HG03175 (cell line): ENCODE data around the gene NPDC1.

Source experiments
- ATAC-seq: cut with Tn5 transposase; IDR thresholded peaks from one replicate; pipeline ENCODE4 v1.9.1; 2021; ENCODE audit warnings: mild to moderate bottlenecking, moderate library complexity; ENCODE audit not compliant: unreplicated experiment

The NPDC1 gene, protein sequence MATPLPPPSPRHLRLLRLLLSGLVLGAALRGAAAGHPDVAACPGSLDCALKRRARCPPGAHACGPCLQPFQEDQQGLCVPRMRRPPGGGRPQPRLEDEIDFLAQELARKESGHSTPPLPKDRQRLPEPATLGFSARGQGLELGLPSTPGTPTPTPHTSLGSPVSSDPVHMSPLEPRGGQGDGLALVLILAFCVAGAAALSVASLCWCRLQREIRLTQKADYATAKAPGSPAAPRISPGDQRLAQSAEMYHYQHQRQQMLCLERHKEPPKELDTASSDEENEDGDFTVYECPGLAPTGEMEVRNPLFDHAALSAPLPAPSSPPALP

DNA sequence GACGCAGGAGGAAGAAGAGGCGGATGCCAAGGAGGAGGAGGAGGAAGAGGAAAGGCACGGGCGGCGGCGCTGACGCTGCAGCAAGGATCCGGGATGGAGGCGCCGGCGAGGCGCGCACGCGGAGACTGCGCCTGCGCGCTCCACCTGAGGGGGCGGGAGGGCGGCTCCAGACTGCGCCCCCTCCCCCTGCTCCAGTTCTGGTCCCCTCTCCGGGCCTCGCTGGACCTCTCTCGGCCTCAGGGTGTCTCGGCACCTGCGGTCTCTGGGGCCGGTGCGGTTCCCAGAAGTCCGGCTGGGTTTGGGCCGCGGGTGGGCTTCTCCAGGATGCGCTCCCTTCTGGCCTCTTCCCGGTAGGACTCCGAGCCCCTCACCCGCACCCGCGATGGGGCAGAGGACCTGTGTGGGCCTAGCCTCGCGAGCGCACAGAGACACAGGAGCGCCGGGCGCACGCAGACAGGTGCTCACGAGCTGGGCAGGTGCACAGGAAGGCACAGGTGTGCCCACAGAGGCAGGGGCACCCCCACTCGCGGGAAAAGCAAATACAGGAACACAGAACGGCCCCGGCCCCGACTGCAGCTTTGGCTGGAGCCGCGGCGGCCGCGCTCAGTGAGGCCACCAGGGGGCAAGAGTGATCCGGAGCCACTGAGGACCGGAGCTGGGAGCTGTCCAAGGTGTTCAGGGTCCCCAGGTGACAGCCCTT is at the start of gene NPDC1:
Gene NPDC1 (minus strand): TSS at position 90 of the 700 bp plus-strand sequence. CDS start 188 bp downstream, outside the sequence.
- peak; percentile 68 for ATAC-seq

DNA sequence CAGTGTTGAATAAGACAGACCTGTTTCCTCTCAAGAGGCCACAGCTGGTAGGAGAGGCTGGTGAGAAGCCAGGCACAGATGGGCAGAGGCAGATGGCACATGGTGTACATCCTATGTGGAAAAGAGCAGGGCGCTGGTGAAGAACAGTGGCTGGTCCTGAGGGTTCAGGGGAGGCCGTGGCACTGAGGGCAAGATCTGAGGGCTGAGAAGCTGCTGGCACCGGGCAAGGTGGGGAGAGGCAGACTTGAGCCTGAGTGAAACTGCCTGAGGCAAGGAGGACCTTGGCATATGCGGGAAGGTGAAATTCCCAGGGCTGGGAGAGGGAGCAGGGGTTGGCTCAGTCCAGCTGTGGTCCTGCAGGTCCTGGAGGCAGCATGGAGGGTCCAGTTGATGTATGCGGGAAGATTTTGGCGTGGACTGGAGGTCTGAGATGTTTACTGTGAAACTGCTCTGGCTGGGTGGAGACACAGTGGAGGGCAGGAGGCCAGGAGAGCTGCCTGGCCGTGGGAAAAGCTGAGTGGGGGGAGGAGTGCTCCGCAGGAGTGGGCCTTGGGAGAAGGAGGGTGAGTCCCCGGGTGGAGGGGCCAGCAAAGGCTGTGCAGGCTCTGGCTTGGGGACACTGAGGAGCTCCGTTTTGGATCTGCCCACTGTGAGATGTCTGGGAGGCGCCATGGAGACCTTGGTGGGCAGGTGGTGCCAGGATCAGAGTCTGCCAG is 43.4 kb upstream of the NPDC1 start:
- no peak for ATAC-seq

DNA sequence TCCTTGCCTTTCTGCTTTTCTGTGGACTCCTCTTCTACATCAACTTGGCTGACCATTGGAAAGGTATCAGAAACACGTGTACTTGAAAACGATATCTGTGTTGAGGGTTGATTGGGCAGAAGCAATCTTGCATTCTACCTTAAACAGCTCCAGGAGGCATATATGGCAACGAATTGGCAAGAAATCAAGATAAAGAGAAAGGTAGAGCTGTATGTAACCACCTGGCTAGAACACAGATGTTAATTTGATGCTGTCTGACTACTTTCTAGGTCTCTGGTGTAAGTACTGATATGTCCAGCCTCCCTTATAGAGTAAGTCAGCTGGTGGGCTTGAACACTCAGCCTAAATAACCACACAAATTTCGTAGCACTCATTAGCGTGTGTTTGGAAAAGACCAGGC is 42.1 kb upstream of the NPDC1 start:
- ATAC-seq = no peak

DNA sequence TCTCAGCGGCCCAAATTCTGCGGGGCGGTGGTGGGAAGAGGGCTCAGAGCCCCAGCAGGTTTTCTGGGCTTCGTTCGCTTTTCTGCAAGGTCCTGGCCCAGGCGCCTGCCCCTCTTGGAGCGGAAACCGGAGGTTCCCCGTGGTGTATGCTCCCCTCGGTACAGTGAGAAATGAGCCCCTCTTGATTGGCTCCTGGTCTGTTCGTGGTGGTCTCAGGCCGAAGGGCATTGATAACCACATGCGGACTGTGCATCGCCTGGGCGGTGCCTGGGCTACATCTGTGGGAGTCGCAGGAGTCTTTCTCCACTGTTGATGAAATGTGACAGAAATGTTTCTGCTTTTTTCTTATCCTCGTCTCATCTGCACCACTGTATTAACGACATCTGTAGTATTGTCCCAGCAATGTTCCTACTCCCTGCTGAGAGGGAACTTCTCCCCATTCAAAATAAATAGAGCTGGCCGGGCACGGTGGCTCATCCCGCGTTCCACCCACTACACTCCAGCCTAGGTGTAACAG is 41.5 kb upstream of the NPDC1 start:
- ATAC-seq = no peak

DNA sequence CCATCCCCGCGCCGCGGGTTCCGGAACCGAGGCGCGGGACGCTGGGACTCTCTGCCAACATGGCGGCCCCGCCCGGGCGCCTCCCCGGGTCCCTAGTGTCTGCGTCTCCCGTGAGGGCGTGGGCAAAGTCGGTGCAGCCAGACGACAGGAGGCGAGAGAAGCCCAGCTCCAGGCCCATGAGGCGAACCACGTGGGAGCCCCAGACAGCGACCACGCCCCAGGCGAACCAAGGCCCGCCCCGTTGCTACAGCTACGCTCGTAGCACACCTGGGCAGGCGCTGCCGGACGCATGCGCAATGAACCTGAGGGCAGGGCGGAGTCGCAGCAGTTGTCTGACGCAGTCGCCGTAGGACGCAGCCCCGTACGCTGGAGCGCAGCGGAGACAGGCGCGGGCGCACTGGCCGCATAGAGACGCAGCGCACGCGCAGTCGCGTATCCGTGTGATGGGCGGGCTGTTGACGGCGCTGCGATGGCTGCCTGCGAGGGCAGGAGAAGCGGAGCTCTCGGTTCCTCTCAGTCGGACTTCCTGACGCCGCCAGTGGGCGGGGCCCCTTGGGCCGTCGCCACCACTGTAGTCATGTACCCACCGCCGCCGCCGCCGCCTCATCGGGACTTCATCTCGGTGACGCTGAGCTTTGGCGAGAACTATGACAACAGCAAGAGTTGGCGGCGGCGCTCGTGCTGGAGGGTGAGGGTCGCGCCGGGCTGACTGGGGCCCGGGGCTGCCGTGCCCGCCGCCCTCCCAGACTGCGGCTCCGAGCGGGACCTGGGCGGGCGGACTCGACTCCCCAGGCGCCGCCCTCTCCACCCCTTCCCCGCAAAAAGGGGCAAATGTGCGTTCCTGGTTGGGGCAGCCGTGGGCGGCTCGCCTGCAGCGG is 40.8 kb upstream of the NPDC1 start, which contains the start of gene MAN1B1:
Gene MAN1B1 (plus strand): TSS at position 455 of the 878 bp plus-strand sequence. CDS start 15 bp downstream, at position 470.
- peak; percentile 89 for ATAC-seq

DNA sequence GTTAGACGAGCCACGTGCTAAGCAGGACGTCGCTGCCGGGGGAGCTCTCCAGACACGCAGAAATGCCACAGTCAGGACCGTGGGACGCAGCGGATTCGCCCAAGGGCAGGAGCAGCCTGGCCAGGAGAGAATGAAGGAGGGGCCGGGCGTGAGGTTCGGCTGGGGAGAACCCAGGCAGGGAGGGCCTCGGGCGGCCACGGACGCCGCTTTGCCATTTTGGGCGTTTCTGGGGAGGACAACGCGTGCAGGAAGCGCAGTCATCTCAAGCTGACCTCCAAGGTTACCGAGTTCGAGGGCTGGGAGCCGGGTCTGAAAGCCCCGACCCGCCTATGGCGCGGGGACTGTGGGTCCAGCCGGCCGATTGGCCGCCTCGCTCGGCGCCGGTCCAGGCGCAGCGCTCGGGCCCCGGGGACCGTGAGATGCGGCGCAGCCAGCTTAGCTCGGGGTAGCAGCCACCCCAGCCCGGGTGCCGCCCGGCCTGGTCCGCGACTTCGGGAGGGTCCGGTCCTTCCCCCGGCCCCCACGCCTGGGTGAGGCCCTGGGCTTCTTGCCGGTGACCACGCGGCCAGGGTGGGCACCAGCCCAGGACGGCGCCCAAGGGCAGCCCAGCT is 40.0 kb upstream of the NPDC1 start:
- no peak for ATAC-seq

DNA sequence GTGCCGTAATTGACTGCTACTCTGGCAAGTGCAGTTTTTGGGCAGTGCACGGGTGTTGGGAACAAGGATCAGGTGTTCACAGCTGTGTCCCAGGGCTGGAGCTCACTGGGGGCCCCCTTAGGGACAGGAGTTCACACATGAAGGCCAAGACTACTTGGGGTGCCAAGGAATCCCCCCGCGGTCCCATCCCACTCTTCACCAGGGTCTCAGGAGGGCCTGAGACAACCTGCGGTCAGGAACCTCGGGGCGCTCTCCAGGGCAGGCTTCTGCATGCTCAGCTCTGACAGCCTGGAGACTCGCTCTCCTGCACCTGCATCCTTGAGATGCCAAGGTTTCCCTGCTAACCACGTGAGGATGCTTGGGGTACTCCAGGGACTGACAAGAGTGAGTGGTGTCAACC is 38.5 kb upstream of the NPDC1 start:
- no peak for ATAC-seq

DNA sequence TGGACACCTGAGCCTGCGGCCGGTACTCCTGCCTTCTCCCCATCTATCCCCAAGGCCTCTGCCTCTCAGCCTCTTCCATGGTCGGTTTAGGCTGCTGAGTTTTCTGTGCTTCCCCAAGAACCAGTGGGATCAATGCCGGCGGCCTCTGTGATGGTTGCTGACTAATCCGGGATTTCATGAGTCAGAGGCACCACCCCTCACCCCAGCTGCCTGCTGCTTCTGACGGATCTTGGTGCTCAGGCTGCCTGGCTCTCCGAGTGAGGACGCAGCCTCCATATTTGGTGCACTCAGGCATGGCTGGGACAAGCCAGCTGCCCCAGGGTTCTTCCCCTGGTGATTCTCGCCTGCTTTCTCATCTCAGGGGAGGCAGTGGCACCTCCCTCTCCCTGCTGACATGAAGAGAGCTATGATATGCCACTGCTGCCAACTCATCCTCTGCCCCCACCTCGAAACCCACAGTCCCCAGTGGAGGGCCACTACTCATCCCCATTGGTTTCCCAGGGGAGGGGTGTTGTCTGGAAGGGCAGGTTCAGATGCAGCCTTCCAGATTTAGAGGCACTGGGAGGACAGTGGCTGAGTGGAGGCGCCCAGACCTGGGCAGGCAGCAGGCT is 37.5 kb upstream of the NPDC1 start:
- no peak for ATAC-seq

DNA sequence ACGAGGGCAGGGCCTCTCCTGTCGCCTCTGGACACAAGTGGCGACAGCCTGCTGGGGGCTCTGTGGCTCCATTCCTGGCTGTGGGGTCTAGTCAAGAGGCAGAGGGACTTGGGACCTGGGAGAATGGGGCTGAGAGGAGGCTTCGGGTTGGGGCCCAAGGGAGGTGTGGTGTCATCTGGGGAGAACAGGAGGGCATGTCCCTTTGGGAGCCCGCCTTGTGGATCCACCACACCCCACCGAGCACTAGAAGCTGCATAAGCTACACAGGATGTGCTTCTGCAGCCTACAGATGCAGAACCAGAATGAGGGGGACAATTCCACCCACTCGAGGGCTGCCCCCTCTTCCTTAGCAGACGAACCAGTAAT is 36.9 kb upstream of the NPDC1 start:
- ATAC-seq = no peak

DNA sequence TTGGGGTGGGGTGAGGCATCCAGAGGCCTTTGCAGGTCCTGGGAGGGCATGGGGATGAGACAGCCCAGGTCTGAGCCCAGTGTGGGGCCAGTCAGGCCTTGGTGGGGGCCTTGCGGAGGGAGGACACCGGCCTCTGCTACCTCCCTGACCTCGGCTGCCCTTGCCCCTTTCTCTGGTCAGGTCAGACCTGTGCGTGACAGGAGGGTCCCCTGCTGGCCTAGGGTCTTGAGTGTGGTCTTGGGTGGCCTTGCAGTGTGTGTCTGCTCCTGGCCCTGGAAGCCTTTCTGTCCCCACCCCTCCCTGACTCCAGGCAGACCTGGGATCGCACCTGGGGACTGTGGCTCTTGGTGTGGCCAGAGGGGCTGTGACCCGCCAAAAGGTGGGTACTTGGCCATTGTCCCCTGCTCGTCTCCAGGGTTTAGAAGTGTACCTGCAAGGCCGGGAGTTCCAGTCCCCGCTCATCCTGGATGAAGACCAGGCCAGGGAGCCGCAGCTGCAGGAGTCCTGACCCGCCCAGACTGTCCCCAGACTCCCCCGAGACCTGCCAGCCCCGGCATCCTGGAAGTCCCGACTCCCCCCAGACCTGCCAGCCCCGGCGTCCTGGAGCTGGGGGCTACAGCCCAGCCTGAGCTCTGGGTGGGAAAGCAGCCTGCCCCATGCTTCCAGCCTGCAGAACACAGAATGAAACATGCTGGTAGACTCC is 36.4 kb upstream of the NPDC1 start:
- ATAC-seq = no peak

DNA sequence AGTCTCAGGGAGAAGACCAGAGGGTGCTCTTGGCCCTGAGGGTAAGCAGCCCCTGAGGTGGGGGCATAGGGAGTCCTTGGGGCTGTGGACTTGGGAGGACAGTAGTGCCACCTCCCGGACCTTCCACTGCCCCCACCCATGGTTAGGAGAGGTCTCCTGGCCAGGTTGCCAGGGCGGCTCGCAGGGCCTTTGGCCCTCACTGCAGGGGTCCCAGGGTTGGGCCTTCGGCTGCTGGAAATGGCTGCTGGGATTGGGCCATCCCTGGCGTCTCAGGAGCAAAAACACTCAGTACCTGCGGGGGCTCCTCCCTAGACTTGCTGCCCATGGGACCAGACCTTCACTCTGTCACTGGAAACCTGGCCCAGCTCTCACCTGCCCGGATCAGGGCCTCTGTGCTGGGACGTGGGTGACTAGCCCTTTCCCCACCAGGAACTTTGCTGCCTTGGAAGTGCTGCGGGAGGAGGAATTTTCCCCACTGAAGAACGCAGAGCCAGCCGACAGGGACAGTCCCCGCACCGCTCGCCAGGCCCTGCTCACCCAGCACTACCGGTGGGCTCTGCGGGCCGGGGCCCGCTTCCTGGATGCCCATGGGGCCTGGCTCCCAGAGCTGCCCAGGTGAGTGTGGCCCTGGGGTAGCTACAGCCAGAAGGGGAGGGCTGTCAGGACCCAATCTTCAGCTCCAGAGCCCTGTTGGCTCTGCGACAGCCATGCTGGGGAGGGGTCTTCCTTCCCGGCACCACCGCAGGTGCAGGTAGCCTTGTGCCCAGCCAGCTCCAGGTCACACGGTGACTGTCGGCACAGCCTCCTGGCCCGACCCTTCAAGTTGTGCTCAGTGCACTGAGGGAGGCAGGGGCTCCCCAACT is 34.5 kb upstream of the NPDC1 start:
- ATAC-seq = no peak

DNA sequence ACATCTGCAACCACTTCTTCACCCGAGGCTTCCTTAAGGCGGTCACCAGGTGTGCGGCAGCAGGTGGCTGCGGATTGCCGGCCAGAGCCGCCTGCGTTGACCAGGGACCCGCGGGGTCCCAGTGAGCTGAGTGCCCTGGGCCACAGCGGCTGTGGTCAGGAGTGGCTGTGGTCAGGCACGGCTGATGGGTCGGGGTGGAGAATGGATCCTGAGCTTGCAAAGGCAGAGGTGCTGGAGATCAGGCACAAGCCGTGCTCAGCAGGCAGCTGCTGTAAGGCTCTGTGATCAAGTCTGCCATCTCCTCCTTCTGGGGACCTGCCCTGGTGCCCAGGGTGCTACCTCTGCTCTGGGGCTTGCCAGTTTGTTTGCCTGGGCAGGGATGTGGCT is 33.4 kb upstream of the NPDC1 start:
- ATAC-seq = no peak

DNA sequence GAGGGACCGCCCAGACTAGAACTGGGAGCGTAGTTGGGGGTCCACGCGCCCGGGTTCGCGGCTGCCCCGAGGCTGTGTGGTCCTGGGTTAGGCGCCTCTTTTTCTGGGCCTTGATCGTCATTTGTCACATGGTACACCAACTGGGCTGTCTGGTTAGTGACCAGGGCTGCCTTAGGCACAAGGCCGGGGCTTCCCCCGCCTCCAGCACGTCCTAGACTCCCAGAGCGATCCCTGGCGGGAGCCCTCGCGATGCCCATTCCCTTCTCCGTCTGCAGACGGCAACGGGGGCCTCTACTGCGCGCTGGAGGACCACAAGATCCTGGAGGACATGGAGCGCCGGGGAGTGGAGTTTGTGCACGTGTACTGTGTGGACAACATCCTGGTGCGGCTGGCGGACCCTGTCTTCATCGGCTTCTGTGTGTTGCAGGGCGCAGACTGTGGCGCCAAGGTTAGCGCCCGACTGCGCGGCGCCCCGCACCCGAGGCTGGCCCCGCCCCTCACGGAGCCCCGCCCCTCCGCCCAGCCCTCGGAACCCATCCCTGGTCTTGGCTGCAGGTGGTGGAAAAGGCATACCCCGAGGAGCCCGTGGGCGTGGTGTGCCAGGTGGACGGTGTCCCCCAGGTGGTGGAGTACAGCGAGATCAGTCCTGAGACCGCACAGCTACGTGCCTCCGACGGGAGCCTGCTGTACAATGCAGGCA is 32.9 kb upstream of the NPDC1 start:
- ATAC-seq = no peak

DNA sequence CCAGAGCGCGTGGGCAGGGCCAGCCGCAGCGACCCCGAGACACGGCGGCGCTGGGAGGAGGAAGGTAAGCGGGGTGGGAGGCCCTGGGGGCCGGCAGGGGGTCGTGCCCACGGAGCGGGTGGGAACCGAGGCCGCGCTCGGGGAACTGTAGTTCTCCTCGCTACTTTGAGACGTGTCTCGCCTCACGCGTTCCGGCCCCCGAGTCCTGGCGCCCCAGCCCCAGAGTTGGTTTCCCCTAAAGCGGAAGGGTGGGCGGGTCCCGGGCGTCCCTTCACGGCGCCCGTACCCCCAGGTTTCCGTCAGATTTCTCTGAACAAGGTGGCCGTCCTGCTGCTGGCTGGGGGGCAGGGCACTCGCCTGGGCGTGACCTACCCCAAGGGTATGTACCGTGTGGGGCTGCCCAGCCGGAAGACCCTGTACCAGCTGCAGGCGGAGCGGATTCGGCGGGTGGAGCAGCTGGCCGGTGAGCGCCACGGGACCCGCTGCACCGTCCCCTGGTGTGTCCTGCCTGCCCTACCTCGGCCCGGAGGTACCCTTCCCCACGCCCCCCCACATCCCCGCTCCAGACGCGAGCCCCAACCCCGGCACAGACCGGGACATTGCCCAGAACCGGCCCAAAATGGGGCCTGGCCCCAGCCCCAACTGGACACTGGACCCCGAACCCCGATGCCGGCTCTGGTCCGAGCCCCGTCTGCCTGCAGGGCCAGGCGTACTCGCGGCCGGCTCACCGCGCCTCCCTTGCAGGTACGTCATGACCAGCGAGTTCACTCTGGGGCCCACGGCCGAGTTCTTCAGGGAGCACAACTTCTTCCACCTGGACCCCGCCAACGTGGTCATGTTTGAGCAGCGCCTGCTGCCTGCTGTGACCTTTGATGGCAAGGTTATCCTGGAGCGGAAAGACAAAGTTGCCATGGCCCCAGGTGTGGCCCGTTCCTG is 32.0 kb upstream of the NPDC1 start:
- ATAC-seq = peak; percentile 23

DNA sequence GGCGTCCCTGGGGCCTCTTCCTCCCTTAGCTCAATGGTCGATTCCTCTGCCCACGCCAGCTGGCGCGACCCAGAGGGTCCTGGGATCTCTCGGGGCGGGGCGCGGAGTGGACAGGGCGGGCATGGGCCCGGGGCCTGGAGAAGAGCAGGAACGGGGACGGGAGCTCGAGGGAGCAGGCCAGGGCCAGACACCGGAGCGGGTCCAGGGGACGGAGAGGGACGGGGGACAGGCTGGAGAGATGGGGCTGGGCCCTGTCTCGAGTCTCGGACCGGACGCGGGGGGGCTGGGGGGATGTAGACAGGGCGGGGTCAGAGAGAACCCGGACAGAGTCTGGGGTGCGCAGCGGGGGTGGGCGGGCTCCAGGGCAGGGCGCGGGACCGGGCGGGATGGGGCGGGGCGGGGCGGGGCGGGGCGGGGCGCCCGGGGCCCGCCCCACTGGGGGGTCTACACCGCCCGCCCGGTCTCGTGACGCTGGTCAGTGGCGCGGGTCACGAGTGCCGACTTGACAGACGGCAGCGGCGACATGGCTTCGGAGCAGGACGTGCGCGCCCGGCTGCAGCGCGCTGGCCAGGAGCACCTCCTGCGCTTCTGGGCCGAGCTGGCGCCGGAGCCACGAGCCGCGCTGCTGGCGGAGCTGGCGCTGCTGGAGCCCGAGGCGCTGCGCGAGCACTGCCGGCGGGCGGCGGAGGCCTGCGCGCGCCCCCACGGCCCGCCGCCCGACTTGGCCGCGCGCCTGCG is 31.2 kb upstream of the NPDC1 start, which contains the start of gene UAP1L1:
Gene UAP1L1 (plus strand): TSS at position 508 of the 738 bp plus-strand sequence. CDS start 16 bp downstream, at position 524.
- peak; percentile 55 for ATAC-seq

DNA sequence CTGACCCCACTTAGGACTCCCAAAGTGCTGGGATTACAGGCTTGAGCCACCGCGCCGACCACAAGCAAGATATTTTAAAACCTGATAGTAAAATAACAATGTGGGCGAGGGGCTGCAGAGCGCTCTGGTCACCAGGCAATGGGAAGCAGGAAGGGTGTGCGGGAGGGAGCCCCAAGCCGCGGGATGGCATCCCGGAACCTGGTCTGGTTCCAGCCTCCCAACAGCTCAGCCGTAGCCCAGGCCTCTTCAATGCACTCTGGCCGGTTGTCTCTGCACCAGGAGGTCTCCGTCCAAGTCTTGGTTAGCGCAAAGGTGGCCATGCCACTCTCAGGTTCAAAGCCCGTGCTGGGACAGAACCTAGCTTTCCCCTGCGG is 30.6 kb upstream of the NPDC1 start:
- no peak for ATAC-seq
